HepG2 (cell line): ENCODE measurements around the gene CD300C. TPM values are rescaled to one million over a fixed set of nuclear protein-coding genes. Genes with fewer than 3 reads are reported as not detected.
A peak's percentile ranks its signal among the peaks of the same experiment; 100 is the strongest.

Experiments used
- ATAC-seq: fragments of 200-7000 bp; cut with Tn5 transposase; 3 replicates; pipeline ENCODE4 v1.9.1; 2020; ENCODE audit warnings: mild to moderate bottlenecking, moderate library complexity
- BruUV-seq: library from RNA; stranded (reverse); fragments of 400-500 nt; replicated peaks from 2 replicates; lab custom pipeline; 2021; lab: Mats Ljungman, UMichigan
- CTCF ChIA-PET: fragments of 300-600 bp; formaldehyde crosslinking; extraction: SDS; loops from one replicate; lab custom pipeline; 2021; ENCODE audit warnings: low total read pairs, inconsistent platforms, low intra/inter-chr PET ratio; lab: Yijun Ruan, JAX
- POLR2A ChIA-PET: fragments of 350-600 bp; sonication (Branson Sonifier 250); formaldehyde crosslinking; loops from one replicate; lab custom pipeline; 2020; ENCODE audit warnings: antibody characterized with exemption, inconsistent platforms; lab: Yijun Ruan, JAX
- DNase-seq: peaks from one replicate; pipeline ENCODE4 v3.0.0-alpha.2; 2015; ENCODE audit warnings: low spot score
- FAIRE-seq: peaks from 3 replicates; lab custom pipeline; 2011; peaks lifted over from hg19 to GRCh38; lab: Jason Lieb, UNC
- H2AFZ ChIP-seq: one replicate; pipeline ENCODE4 v1.6.1; 2011; ENCODE audit warnings: low read length, inconsistent platforms
- H3K27ac ChIP-seq: fragments of 300-600 bp; 3 replicates; pipeline ENCODE4 v1.8.0; 2011; ENCODE audit warnings: mixed run types, mild to moderate bottlenecking, mixed read lengths, low read length, inconsistent platforms; ENCODE audit not compliant: insufficient read depth; ENCODE audit errors: extremely low read length
- H3K27me3 ChIP-seq, 2 experiments: fragments of 200-600 bp in 1 of 2; 2 replicates in 1 of 2; 3 replicates in 1 of 2; pipeline versions ENCODE4 v1.6.0 to v1.8.0; 2011; ENCODE audit warnings: low read length in 2 of 2, mild to moderate bottlenecking in 2 of 2, moderate library complexity in 2 of 2, inconsistent platforms in 1 of 2; ENCODE audit not compliant: insufficient read depth in 2 of 2, control insufficient read depth in 1 of 2
- H3K36me3 ChIP-seq, 2 experiments: fragments of 200-600 bp in 1 of 2; replicated peaks in 1 of 2; 2 replicates in 1 of 2; 3 replicates in 1 of 2; pipeline versions ENCODE4 v1.5.1 to v1.8.0; 2011; ENCODE audit warnings: low read length in 2 of 2, inconsistent platforms in 1 of 2; ENCODE audit not compliant: insufficient read depth in 2 of 2, control insufficient read depth in 1 of 2
- H3K4me1 ChIP-seq: 2 replicates; pipeline ENCODE4 v1.5.1; 2012; ENCODE audit warnings: low read length, inconsistent platforms; ENCODE audit not compliant: insufficient read depth
- H3K4me2 ChIP-seq: 2 replicates; pipeline ENCODE4 v1.6.0; 2011; ENCODE audit warnings: low read depth, low read length, inconsistent platforms
- H3K4me3 ChIP-seq, 3 experiments: fragments of 200-600 bp in 1 of 3; sonication (generic), shearing (Covaris generic) in 1 of 3; replicated peaks in 1 of 3; 2 replicates each; pipeline ENCODE4 v1.5.1; 2011 to 2016; ENCODE audit warnings: low read length in 3 of 3, inconsistent platforms in 2 of 3, low read depth in 2 of 3, mild to moderate bottlenecking in 2 of 3, control low read depth in 1 of 3, mixed read lengths in 1 of 3; ENCODE audit not compliant: insufficient read depth in 1 of 3
- H3K79me2 ChIP-seq: one replicate; pipeline ENCODE4 v1.6.1; 2011; ENCODE audit warnings: low read length, inconsistent platforms; ENCODE audit not compliant: insufficient read depth
- H3K9ac ChIP-seq: 2 replicates; pipeline ENCODE4 v1.6.0; 2011; ENCODE audit warnings: mild to moderate bottlenecking, low read depth, low read length, inconsistent platforms; ENCODE audit not compliant: insufficient read depth
- H3K9me3 ChIP-seq: 2 replicates; pipeline ENCODE4 v1.5.1; 2012; ENCODE audit warnings: mild to moderate bottlenecking, low read length
- H4K20me1 ChIP-seq: 2 replicates; pipeline ENCODE4 v1.6.0; 2011; ENCODE audit warnings: inconsistent platforms, mild to moderate bottlenecking, low read length, moderate library complexity; ENCODE audit not compliant: insufficient read depth
- FOXA1 ChIP-seq, 2 experiments: fragments of 450-650 bp in 1 of 2; sonication (generic) in 1 of 2; formaldehyde crosslinking in 1 of 2; IDR thresholded peaks; 2 replicates each; pipeline versions ENCODE4 v1.4.0 to v1.6.1; 2016 to 2020; ENCODE audit warnings: missing genetic modification reagents in 1 of 2
- MED8 ChIP-seq: sonication (generic); formaldehyde crosslinking; IDR thresholded peaks from 2 replicates; pipeline ENCODE4 v1.8.1; 2023; ENCODE audit warnings: mild to moderate bottlenecking, missing genetic modification reagents; ENCODE audit not compliant: insufficient replicate concordance
- PHB2 ChIP-seq: fragments of 450-650 bp; IDR thresholded peaks from 2 replicates; pipeline ENCODE4 v1.6.1; 2018; ENCODE audit not compliant: partially characterized antibody
- SP1 ChIP-seq, 2 experiments: fragments of 450-650 bp in 1 of 2; sonication (generic) in 1 of 2; formaldehyde crosslinking in 1 of 2; IDR thresholded peaks; 2 replicates each; pipeline versions ENCODE4 v1.4.0 to v1.6.1; 2016 to 2020; ENCODE audit warnings: missing genetic modification reagents in 1 of 2
- ZNF234 ChIP-seq: sonication (generic); formaldehyde crosslinking; conservative IDR thresholded peaks from 2 replicates; pipeline ENCODE4 v1.5.1; 2020; ENCODE audit warnings: mild to moderate bottlenecking, missing genetic modification reagents
- ZNF354B ChIP-seq: sonication (generic); formaldehyde crosslinking; IDR thresholded peaks from 2 replicates; pipeline ENCODE4 v1.8.0; 2022; ENCODE audit warnings: mild to moderate bottlenecking, missing genetic modification reagents
- ZNF607 ChIP-seq: sonication (generic); formaldehyde crosslinking; IDR thresholded peaks from 2 replicates; pipeline ENCODE4 v1.5.1; 2020; ENCODE audit warnings: missing genetic modification reagents, mild to moderate bottlenecking, borderline replicate concordance
- WGBS: methylation state at CpG from one replicate; pipeline ENCODE4 v1.1.6; 2017; ENCODE audit warnings: low lambda C conversion rate; 5-methylcytosine and 5-hydroxymethylcytosine counted together
- in situ Hi-C: cut with HindIII; loops from 2 replicates; pipeline ENCODE4 v1.10.0; 2017; ENCODE audit warnings: low pct_unique_long_range_greater_than_20kb; ENCODE audit not compliant: extremely low pct_ligation_motif_present
- intact Hi-C: fragments of 100-400 bp; cut with micrococcal nuclease; formaldehyde crosslinking; loops from one replicate; pipeline ENCODE4 v1.10.0; 2022; ENCODE audit not compliant: unreplicated experiment
- polyA plus RNA-seq, 8 experiments: library from polyadenylated mRNA; depleted of rRNA in 3 of 8; stranded (reverse) in 7 of 8; unstranded in 1 of 8; fragments of >200 nt; fragmentation: Illumina TruSeq in 4 of 8; extraction: Trizol in 4 of 8; gene quantifications; 2 replicates each; pipeline versions ENCODE4 v1.2.1 to v1.2.3, GENCODE V29; 2011 to 2016; ENCODE audit warnings: low read depth in 4 of 8, missing spikeins in 1 of 8, mixed read lengths in 1 of 8; ENCODE audit not compliant: insufficient read depth in 1 of 8
- total RNA-seq, 5 experiments: library from RNA; depleted of rRNA; stranded (reverse); fragments of >200 nt; fragmentation: Illumina TruSeq; extraction: Trizol; gene quantifications; 2 replicates each; pipeline ENCODE4 v1.2.3, GENCODE V29; 2016; ENCODE audit warnings: low read depth in 1 of 5
- TF ChIP-seq, protein P1 (sequence below): sonication (generic); formaldehyde crosslinking; IDR thresholded peaks from 2 replicates; pipeline ENCODE4 v1.5.0; 2020; ENCODE audit warnings: mild to moderate bottlenecking, missing genetic modification reagents

The CD300C gene
- total and polyA plus RNA-seq, 2 of the 13 experiments (the other 11 are each of a cell fraction or from before 2014, with no cell fraction given), result not detected

GRCh38 chr17:74568106-74568873 lies 22.4 kb upstream of the CD300C start:
- Histone ChIP-seq H3K27me3 (peaks cover 5 to 40% of the 10 kb centered on the region in 2 experiments), H2AFZ (no peak overlapping the region), H3K36me3 (no peaks in the 10 kb centered on the region), H3K9ac (no peak overlapping the region), H3K27ac (no peak overlapping the region), H3K9me3 (no peaks in the 10 kb centered on the region), H3K79me2 (no peaks in the 10 kb centered on the region), H3K4me1 (no peaks in the 10 kb centered on the region), H3K4me2 (no peak overlapping the region), H3K4me3 (no peak overlapping the region), H4K20me1 (no peaks in the 10 kb centered on the region)
- CTCF ChIA-PET, result no interaction called here
- 0% methylated on average over 4 of the region's 4 CpGs for WGBS
- POLR2A ChIA-PET, result no interaction called here
- in situ Hi-C loops (no loop called here), intact Hi-C loops (no loop called here)
- BruUV-seq, result no TSS peak
- no peak for TF ChIP-seq ZNF234 (CRISPR knock-in tag)
- TF ChIP-seq, protein P1, sequence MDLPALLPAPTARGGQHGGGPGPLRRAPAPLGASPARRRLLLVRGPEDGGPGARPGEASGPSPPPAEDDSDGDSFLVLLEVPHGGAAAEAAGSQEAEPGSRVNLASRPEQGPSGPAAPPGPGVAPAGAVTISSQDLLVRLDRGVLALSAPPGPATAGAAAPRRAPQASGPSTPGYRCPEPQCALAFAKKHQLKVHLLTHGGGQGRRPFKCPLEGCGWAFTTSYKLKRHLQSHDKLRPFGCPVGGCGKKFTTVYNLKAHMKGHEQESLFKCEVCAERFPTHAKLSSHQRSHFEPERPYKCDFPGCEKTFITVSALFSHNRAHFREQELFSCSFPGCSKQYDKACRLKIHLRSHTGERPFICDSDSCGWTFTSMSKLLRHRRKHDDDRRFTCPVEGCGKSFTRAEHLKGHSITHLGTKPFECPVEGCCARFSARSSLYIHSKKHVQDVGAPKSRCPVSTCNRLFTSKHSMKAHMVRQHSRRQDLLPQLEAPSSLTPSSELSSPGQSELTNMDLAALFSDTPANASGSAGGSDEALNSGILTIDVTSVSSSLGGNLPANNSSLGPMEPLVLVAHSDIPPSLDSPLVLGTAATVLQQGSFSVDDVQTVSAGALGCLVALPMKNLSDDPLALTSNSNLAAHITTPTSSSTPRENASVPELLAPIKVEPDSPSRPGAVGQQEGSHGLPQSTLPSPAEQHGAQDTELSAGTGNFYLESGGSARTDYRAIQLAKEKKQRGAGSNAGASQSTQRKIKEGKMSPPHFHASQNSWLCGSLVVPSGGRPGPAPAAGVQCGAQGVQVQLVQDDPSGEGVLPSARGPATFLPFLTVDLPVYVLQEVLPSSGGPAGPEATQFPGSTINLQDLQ, result no peak
- 0 out of 2 replicates have a peak, but pooled peaks have one; percentile 9 for TF ChIP-seq FOXA1 (IDR thresholded peaks at IDR 0.05)
- no peak for TF ChIP-seq FOXA1 (CRISPR knock-in tag; IDR thresholded peaks at IDR 0.05)
- TF ChIP-seq SP1 (IDR thresholded peaks at IDR 0.05), result peak; percentile 23; the same call in 1 of the 2 replicates
- no peak for TF ChIP-seq SP1 (CRISPR knock-in tag; IDR thresholded peaks at IDR 0.05)
- TF ChIP-seq PHB2, result peak; percentile 11
- TF ChIP-seq ZNF607, result no peak
- no peak for TF ChIP-seq ZNF354B
- no peak for TF ChIP-seq MED8 (CRISPR knock-in tag)
- DNase-seq (no peak), ATAC-seq (no peak), FAIRE-seq (peak; percentile 82)
